NK-92 (cell line): Measurements from ENCODE around the gene SVIL.
"Not testable (repeated sequence)": the region's sequence is repeated elsewhere in the genome, so short reads cannot be mapped to it uniquely, and the experiment has no call there.

Experiments used
- DNase-seq: peaks from one replicate; lab custom pipeline; 2025; ENCODE audit not compliant: unreplicated experiment; lab: John Stamatoyannopoulos, UW

SVIL gene

GRCh38 chr10:29522918-29523317 is 111.9 kb downstream of the SVIL start:
- no peak for DNase-seq

GRCh38 chr10:29522061-29522855 is 112.5 kb downstream of the SVIL start:
- no peak for DNase-seq

GRCh38 chr10:29519659-29520058 is 115.1 kb downstream of the SVIL start:
- DNase-seq, result no peak

GRCh38 chr10:29517352-29517923 is 117.3 kb downstream of the SVIL start:
- DNase-seq, result no peak

GRCh38 chr10:29516309-29516932 is 118.3 kb downstream of the SVIL start:
- DNase-seq, result not testable (repeated sequence)

- DNase-seq, result not testable (repeated sequence)
These were observed 118.9 kb downstream of the SVIL start for GRCh38 chr10:29515879-29516278.

- not testable (repeated sequence) for DNase-seq
These were observed 119.7 kb downstream of the SVIL start for GRCh38 chr10:29515104-29515503.

GRCh38 chr10:29514306-29514705 is 120.5 kb downstream of the SVIL start:
- DNase-seq, result no peak

- no peak for DNase-seq
These were observed 122.3 kb downstream of the SVIL start for GRCh38 chr10:29512425-29512974.

- not testable (repeated sequence) for DNase-seq
These were observed 123.0 kb downstream of the SVIL start for GRCh38 chr10:29511806-29512205.

- not testable (repeated sequence) for DNase-seq
These were observed 124.2 kb downstream of the SVIL start for GRCh38 chr10:29510483-29511157.

GRCh38 chr10:29508554-29509244 is 126.1 kb downstream of the SVIL start:
- DNase-seq, result no peak

- not testable (repeated sequence) for DNase-seq
These were observed 127.0 kb downstream of the SVIL start for GRCh38 chr10:29507750-29508149.

- DNase-seq, result not testable (repeated sequence)
These were observed 128.3 kb downstream of the SVIL start for GRCh38 chr10:29506324-29506921.

GRCh38 chr10:29502351-29502750 is 132.4 kb downstream of the SVIL start:
- DNase-seq, result no peak

GRCh38 chr10:29501692-29502091 is 133.1 kb downstream of the SVIL start:
- DNase-seq, result no peak

GRCh38 chr10:29499993-29500537 is 134.7 kb downstream of the SVIL start:
- no peak for DNase-seq

GRCh38 chr10:29496341-29497162 is 138.2 kb downstream of the SVIL start:
- no peak for DNase-seq

GRCh38 chr10:29495366-29495765 is 139.4 kb downstream of the SVIL start:
- DNase-seq, result no peak
